Right ventricle myocardium superior (tissue), 1 donor: Measurements from ENCODE around the gene IFT122. TPM values are rescaled to one million over a fixed set of nuclear protein-coding genes. Genes with fewer than 3 reads are reported as not detected.
"Not testable (repeated sequence)": the region's sequence is repeated elsewhere in the genome, so short reads cannot be mapped to it uniquely, and the experiment has no call there.

Source experiments
- ATAC-seq: fragments of 200-7000 bp; cut with Tn5 transposase; one replicate; pipeline ENCODE4 v1.9.1; 2020; ENCODE audit warnings: mild to moderate bottlenecking; ENCODE audit not compliant: poor library complexity
- DNase-seq: peaks from one replicate; pipeline ENCODE4 v3.0.0-alpha.2; 2020
- intact Hi-C: fragments of 100-400 bp; cut with DNase I; formaldehyde crosslinking; loops from one replicate; pipeline ENCODE4 v1.11.2; 2022
- total RNA-seq: library from RNA; stranded (reverse); fragmentation: NEBNext Ultra II Directional; extraction: Animal tissue kit (Norgen Biotek cat#: 25700); gene quantifications from one replicate; pipeline ENCODE4 v1.2.1, GENCODE V29; 2021
- donor health status: DM: no; HTN: yes; CAD: no; lungs with severe emphysema.

The IFT122 gene
- total RNA-seq, 1 donor from 2014 or later, result 19.3 TPM

DNA sequence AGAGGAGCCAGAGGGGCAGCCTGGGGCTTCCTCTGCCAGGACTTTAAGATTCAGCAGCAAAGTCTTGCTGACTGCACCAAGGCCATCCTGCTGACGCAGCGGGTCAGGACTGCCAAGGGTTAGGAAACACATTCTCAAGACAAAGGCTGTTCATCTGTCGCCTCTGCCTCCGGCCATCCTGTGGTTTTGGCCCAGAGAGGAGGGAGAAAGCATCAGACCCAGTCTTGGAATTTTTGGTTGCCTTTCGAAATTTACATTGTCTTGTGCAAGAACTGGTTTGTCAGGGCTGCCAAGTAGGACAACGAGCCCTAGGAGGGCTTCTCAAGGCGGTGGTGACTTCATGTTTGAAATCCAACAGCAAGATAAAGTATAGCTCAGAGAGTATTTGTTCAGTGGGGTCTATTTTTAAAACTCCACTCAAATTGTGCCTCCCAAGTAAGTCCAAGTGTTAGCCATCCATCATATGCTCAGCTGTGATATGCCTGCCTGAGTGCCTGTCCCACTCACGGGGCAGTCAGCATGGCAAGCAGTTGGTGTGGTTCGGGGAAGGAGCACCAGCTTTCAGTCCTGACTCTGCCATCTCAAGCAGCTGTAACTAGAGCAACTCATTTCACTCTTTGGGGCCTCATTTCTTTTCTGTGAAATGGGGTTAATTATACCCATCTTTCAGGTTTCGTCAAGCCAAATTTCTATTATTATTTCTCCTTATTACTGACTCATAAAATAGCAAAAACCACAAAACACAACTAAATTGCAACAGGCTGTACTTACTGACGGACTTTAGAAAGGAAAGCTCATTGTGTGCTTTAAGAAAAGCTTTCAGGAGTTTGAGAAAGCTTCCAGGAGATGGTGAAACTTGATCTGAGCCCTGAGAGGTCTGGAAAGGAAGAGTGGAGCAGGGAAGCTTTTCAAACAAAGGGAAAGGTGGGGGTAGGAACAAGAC lies 46.0 kb downstream of the IFT122 start:
- peak; percentile 91 for DNase-seq
- intact Hi-C loops, result no loop called here
- peak; percentile 55 for ATAC-seq

GRCh38 chr3:129486664-129487035 lies 46.6 kb downstream of the IFT122 start:
- no peak for DNase-seq
- intact Hi-C loops, result no loop called here
- no peak for ATAC-seq

DNA sequence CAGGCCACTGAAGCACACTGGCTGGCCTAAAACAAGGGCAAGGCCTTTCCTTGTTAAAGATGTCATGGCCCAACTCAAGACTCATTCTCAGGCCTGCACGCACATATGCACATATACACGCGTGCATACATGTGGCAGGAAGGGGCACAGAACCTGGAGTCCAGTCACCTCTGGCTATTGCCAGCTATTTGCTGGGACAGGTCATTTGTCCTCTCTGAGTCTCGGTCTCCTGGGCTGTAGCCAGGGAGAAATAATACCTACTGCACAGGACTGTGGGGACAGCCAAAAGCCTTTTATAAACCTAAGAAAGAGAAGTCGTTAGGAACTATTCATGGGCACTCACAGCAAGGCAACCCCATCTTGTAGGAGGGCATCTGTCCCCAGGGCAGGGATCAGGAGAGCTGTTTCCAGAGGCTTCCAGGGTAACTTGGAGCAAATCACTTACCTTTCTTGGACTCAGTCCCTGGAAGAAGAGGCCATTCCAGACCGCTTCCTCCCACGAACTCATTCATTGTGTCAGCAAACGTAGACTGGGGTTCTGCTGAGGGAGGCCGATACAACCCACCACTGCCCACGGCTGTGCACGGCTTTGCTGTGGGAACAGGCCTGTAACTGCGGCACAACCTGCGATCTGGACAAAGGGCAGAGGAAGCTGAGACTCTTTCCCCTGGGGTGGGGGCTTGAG lies 47.3 kb downstream of the IFT122 start:
- intact Hi-C loops, result no loop called here

GRCh38 chr3:129487868-129488335 lies 47.9 kb downstream of the IFT122 start:
- ATAC-seq, DNase-seq, intact Hi-C loops: not testable (repeated sequence)

More for the DNA sequence above, 47.3 kb downstream of the IFT122 start:
- no peak for DNase-seq
- no peak for ATAC-seq

GRCh38 chr3:129489258-129489657 lies 49.2 kb downstream of the IFT122 start:
- peak; percentile 6 for ATAC-seq

GRCh38 chr3:129490273-129490675 lies 50.2 kb downstream of the IFT122 start:
- DNase-seq (peak; percentile 88), ATAC-seq (peak; percentile 94)
- intact Hi-C loops, result loop anchor here (5.0 kb wide), 2 partner anchors 107 to 337 kb away; no protein-coding TSS in a partner anchor

More at GRCh38 chr3:129489258-129489657, 49.2 kb downstream of the IFT122 start:
- intact Hi-C loops, DNase-seq: not testable (repeated sequence)

GRCh38 chr3:129491077-129491476 lies 51.1 kb downstream of the IFT122 start:
- not testable (repeated sequence) for DNase-seq, ATAC-seq
- intact Hi-C loops, result loop anchor here (5.0 kb wide), 2 partner anchors 106 to 336 kb away; no protein-coding TSS in a partner anchor

GRCh38 chr3:129491794-129492193 lies 51.8 kb downstream of the IFT122 start:
- ATAC-seq (no peak), DNase-seq (no peak)
- intact Hi-C loops, result loop anchor here (5.0 kb wide), 2 partner anchors 106 to 336 kb away; no protein-coding TSS in a partner anchor

- DNase-seq, result no peak
- intact Hi-C loops, result loop anchor here (5.0 kb wide), 2 partner anchors 105 to 335 kb away; no protein-coding TSS in a partner anchor
- no peak for ATAC-seq
These were observed 52.7 kb downstream of the IFT122 start for GRCh38 chr3:129492691-129493090.

DNA sequence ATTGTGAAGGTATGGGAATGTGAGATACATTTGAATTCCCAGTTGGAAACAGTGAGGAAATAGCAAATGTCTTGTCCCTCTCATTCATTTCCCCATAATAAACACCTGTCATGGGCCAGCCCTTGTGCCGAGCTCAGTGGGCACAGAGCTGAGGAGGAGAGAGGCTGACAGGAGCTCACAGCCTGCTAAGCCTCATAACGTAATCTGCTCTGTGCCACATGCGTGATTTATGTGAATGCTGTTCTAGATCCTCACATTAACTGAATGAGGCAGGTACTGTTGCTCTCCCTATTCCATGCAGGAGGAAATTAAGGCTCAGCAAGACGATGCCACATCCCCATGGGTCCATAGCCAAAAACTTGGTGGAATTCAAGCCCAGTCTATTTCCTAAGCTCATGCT lies 53.2 kb downstream of the IFT122 start:
- intact Hi-C loops, result loop anchor here (5.0 kb wide), 2 partner anchors 104 to 334 kb away; no protein-coding TSS in a partner anchor
- no peak for ATAC-seq

DNA sequence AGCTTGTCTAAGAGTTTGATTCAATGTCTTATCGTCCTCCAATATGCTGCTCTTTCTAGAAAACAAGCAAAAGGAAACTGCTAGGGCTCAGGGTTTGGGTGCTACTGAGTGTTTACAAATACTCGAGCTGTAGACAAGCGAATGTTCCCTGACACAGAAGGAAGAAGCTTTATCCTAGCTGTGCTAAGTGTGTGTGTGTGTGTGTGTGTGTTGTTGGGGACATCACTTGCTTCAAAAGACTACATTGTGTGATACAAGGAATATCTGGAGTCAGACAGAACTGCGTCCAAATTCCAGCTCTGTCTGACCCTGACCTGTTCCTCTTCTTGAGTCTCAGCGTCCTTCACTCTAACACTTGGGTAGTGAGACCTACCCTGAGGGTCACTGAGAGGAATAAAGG lies 54.5 kb downstream of the IFT122 start:
- not testable (repeated sequence) for ATAC-seq, DNase-seq
- intact Hi-C loops, result loop anchor here (5.0 kb wide), 2 partner anchors 103 to 333 kb away; no protein-coding TSS in a partner anchor

More for the DNA sequence above, 53.2 kb downstream of the IFT122 start:
- no peak for DNase-seq

GRCh38 chr3:129495006-129495639 lies 55.1 kb downstream of the IFT122 start:
- intact Hi-C loops, DNase-seq, ATAC-seq: not testable (repeated sequence)

GRCh38 chr3:129497876-129498275 lies 57.9 kb downstream of the IFT122 start:
- DNase-seq, intact Hi-C loops: not testable (repeated sequence)
- ATAC-seq, result peak; percentile 67

GRCh38 chr3:129498603-129499488 lies 58.8 kb downstream of the IFT122 start:
- peak; percentile 10 for DNase-seq
- intact Hi-C loops, ATAC-seq: not testable (repeated sequence)

DNA sequence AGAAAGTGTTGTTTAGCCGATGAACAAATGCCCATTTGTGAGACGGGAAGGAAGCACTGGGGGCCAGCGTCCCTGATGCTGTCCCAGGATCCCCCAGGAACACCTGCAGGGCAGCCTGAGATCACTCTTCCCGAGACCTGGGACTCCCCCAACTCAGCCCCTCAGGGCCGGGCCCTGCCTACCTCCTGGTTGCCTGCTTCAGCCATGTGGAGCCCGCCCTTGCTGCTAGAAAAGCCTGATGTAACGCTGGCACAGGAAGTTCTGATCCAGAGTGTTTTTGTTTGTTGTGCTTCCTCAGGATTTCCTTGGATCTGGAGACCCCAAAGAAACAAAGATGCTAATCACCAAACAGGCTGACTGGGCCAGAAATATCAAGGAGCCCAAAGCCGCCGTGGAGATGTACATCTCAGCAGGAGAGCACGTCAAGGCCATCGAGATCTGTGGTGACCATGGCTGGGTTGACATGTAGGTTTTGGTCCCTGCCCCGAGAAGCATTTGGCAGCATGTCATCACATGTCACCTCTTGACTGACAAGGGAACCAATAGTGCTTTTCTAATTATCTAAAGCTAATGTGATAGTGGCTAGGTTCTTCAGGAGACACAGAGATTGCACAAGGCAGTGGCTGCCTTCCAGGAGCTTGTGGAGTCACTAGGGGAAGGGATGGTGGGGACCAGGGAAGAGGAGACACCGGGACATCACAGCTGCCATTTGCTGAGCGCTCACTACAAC lies 59.7 kb downstream of the IFT122 start:
- intact Hi-C loops, result not testable (repeated sequence)
- ATAC-seq, result peak; percentile 16
- DNase-seq, result peak; percentile 69

- intact Hi-C loops, result no loop called here
- ATAC-seq (no peak), DNase-seq (no peak)
These were observed 60.3 kb downstream of the IFT122 start for GRCh38 chr3:129500334-129500658.

DNA sequence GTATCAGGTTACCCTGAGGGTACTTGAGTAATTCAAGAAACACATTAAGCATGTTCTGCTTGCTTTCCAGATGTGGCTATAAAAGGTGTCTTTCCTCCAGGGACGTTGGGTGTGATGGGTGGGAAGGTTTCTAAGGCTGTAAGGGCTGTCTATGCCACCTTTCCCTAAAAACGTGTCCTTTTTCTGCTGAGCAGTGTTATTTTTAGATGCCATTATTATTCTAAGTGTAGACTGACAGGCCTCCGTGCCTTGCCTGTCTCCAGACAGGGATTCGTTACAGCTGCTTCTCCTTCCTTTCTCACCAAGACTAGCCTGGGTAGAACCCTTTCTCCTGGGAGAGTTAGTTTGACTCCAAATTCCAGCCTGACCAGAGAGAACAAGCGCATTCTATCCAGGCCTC lies 61.6 kb downstream of the IFT122 start:
- no peak for ATAC-seq
- intact Hi-C loops, result no loop called here
- DNase-seq, result no peak
